ENCODE measurements around the gene ZNF554.

- TF ChIP-seq REST (IDR thresholded peaks at IDR 0.05), result no peak
- no peak for TF ChIP-seq EP300 (IDR thresholded peaks at IDR 0.05)
- no peak for TF ChIP-seq CTCF (IDR thresholded peaks at IDR 0.05)
- no peak for TF ChIP-seq CEBPB (IDR thresholded peaks at IDR 0.05)
- TF ChIP-seq KDM1A (IDR thresholded peaks at IDR 0.05; ENCODE audit: low read depth), result no peak
- no peak for TF ChIP-seq FOXS1 (CRISPR knock-in tag; IDR thresholded peaks at IDR 0.05)
- no peak for TF ChIP-seq MAFK (IDR thresholded peaks at IDR 0.05; ENCODE audit: partially characterized antibody)
Measured at GRCh38 chr19:2805261-2805900, 14.3 kb upstream of the ZNF554 start.
